Endothelial cell of umbilical vein (primary cell): ENCODE measurements around the gene ACVR2B. TPM values are rescaled to one million over a fixed set of nuclear protein-coding genes. Genes with fewer than 3 reads are reported as not detected.

Source experiments
- BruUV-seq: library from RNA; stranded (reverse); fragments of 400-500 nt; replicated peaks from 2 replicates; lab custom pipeline; 2021; lab: Mats Ljungman, UMichigan
- CTCF ChIA-PET: fragments of 300-600, 350-600 bp; sonication (Branson Sonifier 250); formaldehyde crosslinking; loops from one replicate; lab custom pipeline; 2021; ENCODE audit warnings: antibody characterized with exemption, inconsistent platforms; lab: Charles Lee
- POLR2A ChIA-PET: fragments of 300-600, 350-600 bp; sonication (Branson Sonifier 250); formaldehyde crosslinking; loops from one replicate; lab custom pipeline; 2021; ENCODE audit warnings: antibody characterized with exemption, inconsistent platforms; lab: Charles Lee
- DNase-seq: peaks from one replicate; pipeline ENCODE4 v3.0.0-alpha.2; 2011; ENCODE audit warnings: low read depth, low spot score
- FAIRE-seq: peaks from 2 replicates; lab custom pipeline; 2011; peaks lifted over from hg19 to GRCh38; lab: Jason Lieb, UNC
- H2AFZ ChIP-seq: 2 replicates; pipeline ENCODE4 v1.6.0; 2012; ENCODE audit warnings: low read depth, low read length, control low read depth, inconsistent platforms
- H3K27ac ChIP-seq: 2 replicates; pipeline ENCODE4 v1.5.1; 2011; ENCODE audit warnings: low read depth, mild to moderate bottlenecking, control low read depth, low read length, moderate library complexity; ENCODE audit not compliant: insufficient read depth
- H3K27me3 ChIP-seq, 2 experiments: 2 replicates each; pipeline versions ENCODE4 v1.6.0 to v1.6.1; 2011; ENCODE audit warnings: low read length in 2 of 2, mixed read lengths in 1 of 2; ENCODE audit not compliant: control insufficient read depth in 2 of 2, insufficient read depth in 2 of 2
- H3K36me3 ChIP-seq, 2 experiments: 2 replicates in 1 of 2; 3 replicates in 1 of 2; pipeline ENCODE4 v1.5.1; 2011; ENCODE audit warnings: low read length in 2 of 2, mild to moderate bottlenecking in 1 of 2, moderate library complexity in 1 of 2; ENCODE audit not compliant: control insufficient read depth in 2 of 2, insufficient read depth in 2 of 2; ENCODE audit errors: extremely low read depth in 1 of 2
- H3K4me1 ChIP-seq: 3 replicates; pipeline ENCODE4 v1.5.1; 2011; ENCODE audit warnings: mild to moderate bottlenecking, low read length; ENCODE audit not compliant: control insufficient read depth, insufficient read depth; ENCODE audit errors: extremely low read depth
- H3K4me2 ChIP-seq: 2 replicates; pipeline ENCODE4 v1.6.1; 2011; ENCODE audit warnings: low read length, control low read depth, mixed read lengths; ENCODE audit not compliant: insufficient read depth
- H3K4me3 ChIP-seq, 3 experiments: fragments of 200-600 bp in 1 of 3; sonication (generic), shearing (Covaris generic) in 1 of 3; replicated peaks in 1 of 3; 2 replicates each; pipeline ENCODE4 v1.5.1; 2011 to 2016; ENCODE audit warnings: control low read depth in 3 of 3, low read length in 3 of 3, mild to moderate bottlenecking in 2 of 3, inconsistent platforms in 1 of 3, low read depth in 1 of 3, moderate library complexity in 1 of 3; ENCODE audit not compliant: insufficient read depth in 1 of 3
- H3K79me2 ChIP-seq: 2 replicates; pipeline ENCODE4 v1.6.0; 2012; ENCODE audit warnings: low read length, inconsistent platforms; ENCODE audit not compliant: control insufficient read depth, insufficient read depth
- H3K9ac ChIP-seq: replicated peaks from 2 replicates; pipeline ENCODE3; 2011; ENCODE audit warnings: low read length, control low read depth; ENCODE audit not compliant: insufficient read depth; ENCODE audit errors: extremely low read depth
- H3K9me1 ChIP-seq: replicated peaks from 3 replicates; pipeline ENCODE4 v1.6.0; 2011; ENCODE audit warnings: mild to moderate bottlenecking, low read length; ENCODE audit not compliant: control insufficient read depth, insufficient read depth; ENCODE audit errors: extremely low read depth
- H3K9me3 ChIP-seq: replicated peaks from 2 replicates; pipeline ENCODE4 v1.5.1; 2012; ENCODE audit warnings: low read length, inconsistent platforms; ENCODE audit not compliant: control insufficient read depth, insufficient read depth
- H4K20me1 ChIP-seq: replicated peaks from 2 replicates; pipeline ENCODE3; 2011; ENCODE audit warnings: mild to moderate bottlenecking, low read length; ENCODE audit not compliant: control insufficient read depth, insufficient read depth; ENCODE audit errors: extremely low read depth
- CTCF ChIP-seq, 2 donors: IDR thresholded peaks; 1 replicate in 1 of 2; 2 replicates in 1 of 2; pipeline ENCODE4 v1.5.1; 2011; ENCODE audit warnings: low read length in 2 of 2, mild to moderate bottlenecking in 2 of 2, moderate library complexity in 2 of 2, control low read depth in 1 of 2, inconsistent platforms in 1 of 2, low read depth in 1 of 2; ENCODE audit not compliant: insufficient read depth in 1 of 2; ENCODE audit errors: extremely low read depth in 1 of 2
- EZH2 ChIP-seq: IDR thresholded peaks from 2 replicates; pipeline ENCODE4 v1.6.1; 2012; ENCODE audit warnings: borderline replicate concordance, low read depth, mild to moderate bottlenecking, moderate library complexity, low read length, inconsistent platforms; ENCODE audit not compliant: severe bottlenecking
- FOS ChIP-seq: IDR thresholded peaks from 2 replicates; pipeline ENCODE4 v1.6.1; 2011; ENCODE audit warnings: mild to moderate bottlenecking, low read length, moderate library complexity, borderline replicate concordance; ENCODE audit not compliant: insufficient read depth
- GATA2 ChIP-seq: IDR thresholded peaks from 2 replicates; pipeline ENCODE4 v1.7.0; 2011; ENCODE audit warnings: low read depth, mild to moderate bottlenecking, moderate library complexity, mixed read lengths, low read length; ENCODE audit not compliant: insufficient read length, insufficient read depth
- JUN ChIP-seq: IDR thresholded peaks from 2 replicates; pipeline ENCODE4 v1.6.1; 2011; ENCODE audit warnings: borderline replicate concordance, low read depth; ENCODE audit not compliant: insufficient read length, insufficient read depth
- MAX ChIP-seq: IDR thresholded peaks from 2 replicates; pipeline ENCODE4 v1.6.1; 2011; ENCODE audit not compliant: insufficient read depth, insufficient read length
- MYC ChIP-seq: IDR thresholded peaks from one replicate; pipeline ENCODE4 v1.6.1; 2011; ENCODE audit warnings: mild to moderate bottlenecking, low read depth, low read length
- POLR2A ChIP-seq: IDR thresholded peaks from 2 replicates; pipeline ENCODE4 v1.6.1; 2012; ENCODE audit warnings: low read depth, mild to moderate bottlenecking, control low read depth, low read length
- dilution Hi-C: fragments of 300-500 bp; cut with MboI; formaldehyde crosslinking; loops from one replicate; pipeline ENCODE4 v1.15.0; 2019; ENCODE audit warnings: low sequenced_read_pairs; ENCODE audit not compliant: extremely low pct_ligation_motif_present
- intact Hi-C: fragments of 100-400 bp; cut with micrococcal nuclease; formaldehyde crosslinking; loops from one replicate; pipeline ENCODE4 v1.10.0; 2022
- polyA plus RNA-seq, 4 experiments: library from polyadenylated mRNA; depleted of rRNA in 3 of 4; stranded (reverse) in 3 of 4; unstranded in 1 of 4; fragments of >200 nt; gene quantifications; 2 replicates each; pipeline versions ENCODE4 v1.2.1 to v1.2.3, GENCODE V29; 2011 to 2012; ENCODE audit warnings: missing spikeins in 1 of 4
- total RNA-seq: library from RNA; stranded (reverse); gene quantifications from 2 replicates; pipeline ENCODE4 v1.2.3, GENCODE V29; 2021

ACVR2B gene
- total and polyA plus RNA-seq, 2 donors (not counting 3 experiments of a cell fraction or from before 2014, with no cell fraction given): 2.0 to 4.9 TPM

- POLR2A ChIA-PET: no interaction called here
- Histone ChIP-seq H2AFZ (no peak overlapping the region), H3K27ac (no peak overlapping the region), H3K9ac (no peak overlapping the region), H3K4me1 (no peaks in the 10 kb centered on the region), H3K36me3 (no peaks in the 10 kb centered on the region), H3K79me2 (no peaks in the 10 kb centered on the region), H3K27me3 (no peaks in the 10 kb centered on the region), H3K4me2 (no peak overlapping the region), H4K20me1 (no peaks in the 10 kb centered on the region), H3K9me3 (no peaks in the 10 kb centered on the region), H3K4me3 (no peak overlapping the region), H3K9me1 (no peaks in the 10 kb centered on the region)
- CTCF ChIA-PET: interaction anchor here (1.2 to 2.3 kb wide), 2 partner anchors 10 to 123 kb away, joined by 3 to 8 read pairs; partner anchors contain the start of gene XYLB
- intact Hi-C loops (no loop called here), dilution Hi-C loops (no loop called here)
- TF ChIP-seq EZH2 (no peak), MYC (no peak), MAX (no peak), POLR2A (no peak), GATA2 (no peak), JUN (no peak), CTCF (IDR thresholded peaks at IDR 0.05; ENCODE audit: extremely low read depth in 1 of 2, insufficient read depth in 1 of 2, low read depth in 1 of 2, low read length in 2 of 2) (no peak), FOS (no peak)
- FAIRE-seq: no peak
- DNase-seq: no peak
- BruUV-seq: no TSS peak
These were observed 16.2 kb downstream of the ACVR2B start for GRCh38 chr3:38469852-38470251.
